ENCODE results near the gene ENOX2.
"Not testable (repeated sequence)": the region's sequence is repeated elsewhere in the genome, so short reads cannot be mapped to it uniquely, and the experiment has no call there.

ENOX2 gene

DNA sequence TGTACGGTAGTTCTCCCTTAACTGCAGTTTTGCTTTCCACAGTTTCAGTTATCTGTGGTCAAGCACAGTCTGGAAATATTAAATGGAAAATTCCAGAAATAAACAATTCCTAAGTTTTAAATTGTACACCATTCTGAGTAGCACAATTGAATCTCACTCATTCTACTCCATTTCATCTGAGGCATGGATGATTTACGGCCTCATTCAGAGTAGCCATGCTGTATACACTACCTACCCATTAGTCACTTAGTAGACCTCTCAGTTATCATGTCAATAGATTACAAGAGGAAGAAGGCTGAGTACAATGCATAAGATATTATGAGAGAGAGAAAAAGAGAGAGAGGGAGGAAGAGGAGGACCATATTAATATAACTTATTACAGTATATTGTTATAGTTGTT lies 77.5 kb downstream of the ENOX2 start:
- no peak for DNase-seq

DNA sequence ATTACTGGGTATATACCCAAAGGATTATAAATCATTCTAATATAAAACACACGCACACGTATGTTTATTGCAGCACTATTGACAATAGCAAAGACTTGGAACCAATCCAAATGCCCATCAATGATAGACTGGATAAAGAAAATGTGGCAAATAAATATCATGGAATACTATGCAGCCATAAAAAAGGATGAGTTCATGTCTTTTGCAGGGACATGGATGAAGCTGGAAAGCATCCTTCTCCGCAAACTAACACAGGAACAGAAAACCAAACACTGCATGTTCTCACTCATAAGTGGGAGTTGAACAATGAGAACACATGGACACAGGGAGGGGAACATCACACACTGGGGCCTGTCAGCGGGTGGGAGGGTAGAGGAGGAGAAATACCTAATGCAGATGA lies 83.6 kb downstream of the ENOX2 start:
- DNase-seq: not testable (repeated sequence)

- not testable (repeated sequence) for DNase-seq
Measured at GRCh38 chrX:130813932-130814331, 89.1 kb downstream of the ENOX2 start.

DNA sequence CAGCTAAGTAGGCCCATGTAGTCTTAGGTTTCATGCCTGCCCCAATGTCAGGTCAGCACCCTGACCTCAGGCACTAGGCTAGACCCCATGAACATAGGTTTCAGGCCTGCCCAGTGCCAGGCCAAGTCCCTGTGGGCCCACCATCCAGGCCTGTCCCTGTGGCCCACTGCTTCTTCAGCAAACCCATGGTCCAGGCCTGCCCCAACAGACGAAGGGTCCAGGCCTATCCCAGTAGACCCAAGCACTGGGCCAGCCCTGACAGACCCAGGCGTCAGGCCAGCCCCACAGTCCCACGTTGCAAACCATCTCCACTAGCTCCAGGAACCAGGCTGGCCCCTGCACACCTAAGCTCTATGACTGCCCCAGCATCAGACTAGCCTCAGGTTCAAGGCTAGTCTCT lies 92.4 kb downstream of the ENOX2 start:
- no peak for DNase-seq

DNA sequence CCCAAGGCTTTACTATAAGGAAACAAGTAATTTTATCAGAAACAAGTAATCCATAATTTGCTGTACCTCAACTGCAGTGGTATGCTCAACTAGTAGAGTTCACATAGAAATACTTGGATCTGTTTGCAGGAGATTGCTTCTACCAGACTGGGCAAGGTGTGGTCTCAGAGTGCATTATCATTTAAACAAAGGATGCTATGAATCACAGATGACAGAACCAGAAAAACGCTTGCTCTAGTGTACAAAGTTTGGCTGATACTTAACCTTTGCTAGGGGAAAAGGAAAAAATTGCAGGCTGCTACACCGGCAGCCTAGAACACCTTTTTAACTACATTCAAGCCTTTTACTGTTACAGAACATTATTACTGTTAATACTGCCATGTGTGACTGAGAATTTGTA lies 97.1 kb downstream of the ENOX2 start:
- DNase-seq: no peak

GRCh38 chrX:130803537-130803936 lies 99.5 kb downstream of the ENOX2 start:
- DNase-seq: no peak

DNA sequence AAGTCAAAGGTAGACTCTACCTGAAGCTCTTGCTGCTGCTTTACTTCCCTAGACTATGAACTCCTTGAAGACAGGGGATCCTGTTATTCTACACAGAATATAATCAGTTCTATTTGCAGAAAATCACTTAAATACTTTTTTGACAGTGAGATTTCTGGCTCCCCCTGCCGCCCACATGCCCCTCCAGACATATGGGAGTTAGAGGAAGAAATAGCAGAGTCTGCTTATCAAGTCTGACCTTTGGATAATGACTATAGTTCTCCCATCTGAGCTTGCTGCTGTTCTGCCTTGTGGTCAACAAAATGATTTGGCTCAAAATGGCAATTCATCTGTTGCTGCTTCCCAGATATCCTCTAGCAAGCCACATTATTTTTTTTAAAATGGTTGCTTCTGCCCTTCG lies 101.1 kb downstream of the ENOX2 start:
- DNase-seq: no peak

GRCh38 chrX:130799393-130799792 lies 103.6 kb downstream of the ENOX2 start:
- no peak for DNase-seq

- DNase-seq: no peak
Measured at GRCh38 chrX:130793975-130794374, 109.0 kb downstream of the ENOX2 start.

DNA sequence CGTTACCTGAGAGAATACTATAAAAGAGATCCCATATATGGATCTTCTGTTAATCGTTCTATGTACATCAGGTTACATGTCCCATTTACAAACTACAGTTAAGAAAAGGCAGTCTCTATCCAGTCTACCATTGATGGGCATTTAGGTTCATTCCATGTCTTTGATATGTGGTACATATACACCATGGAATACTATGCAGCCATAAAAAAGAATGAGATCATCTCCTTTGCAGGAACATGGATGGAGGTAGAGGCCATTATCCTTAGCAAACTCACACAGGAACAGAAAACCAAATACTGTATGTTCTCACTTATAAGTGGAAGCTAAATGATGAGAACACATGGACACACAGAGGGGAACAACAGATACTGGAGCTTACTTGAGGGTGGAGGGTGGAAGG lies 111.1 kb downstream of the ENOX2 start:
- DNase-seq: not testable (repeated sequence)

DNA sequence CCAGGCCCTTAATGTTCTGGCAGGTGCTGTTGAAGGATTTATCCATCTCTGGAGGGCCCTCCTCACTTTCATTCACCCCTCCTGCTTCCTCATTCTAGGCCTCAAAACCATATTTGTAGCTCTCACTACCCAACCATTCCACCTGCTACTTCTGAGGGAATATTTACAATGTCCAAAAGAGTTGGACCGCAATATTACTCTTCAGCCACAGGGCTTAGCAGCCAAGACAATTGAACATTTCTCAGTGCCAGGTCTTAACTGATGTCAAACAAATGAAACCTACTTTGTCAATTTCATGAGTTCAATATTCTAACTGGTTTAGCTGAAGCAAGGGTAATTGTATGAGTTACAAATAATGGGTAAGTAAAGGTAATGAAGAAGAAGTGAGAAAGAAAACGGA lies 113.2 kb downstream of the ENOX2 start:
- no peak for DNase-seq

DNA sequence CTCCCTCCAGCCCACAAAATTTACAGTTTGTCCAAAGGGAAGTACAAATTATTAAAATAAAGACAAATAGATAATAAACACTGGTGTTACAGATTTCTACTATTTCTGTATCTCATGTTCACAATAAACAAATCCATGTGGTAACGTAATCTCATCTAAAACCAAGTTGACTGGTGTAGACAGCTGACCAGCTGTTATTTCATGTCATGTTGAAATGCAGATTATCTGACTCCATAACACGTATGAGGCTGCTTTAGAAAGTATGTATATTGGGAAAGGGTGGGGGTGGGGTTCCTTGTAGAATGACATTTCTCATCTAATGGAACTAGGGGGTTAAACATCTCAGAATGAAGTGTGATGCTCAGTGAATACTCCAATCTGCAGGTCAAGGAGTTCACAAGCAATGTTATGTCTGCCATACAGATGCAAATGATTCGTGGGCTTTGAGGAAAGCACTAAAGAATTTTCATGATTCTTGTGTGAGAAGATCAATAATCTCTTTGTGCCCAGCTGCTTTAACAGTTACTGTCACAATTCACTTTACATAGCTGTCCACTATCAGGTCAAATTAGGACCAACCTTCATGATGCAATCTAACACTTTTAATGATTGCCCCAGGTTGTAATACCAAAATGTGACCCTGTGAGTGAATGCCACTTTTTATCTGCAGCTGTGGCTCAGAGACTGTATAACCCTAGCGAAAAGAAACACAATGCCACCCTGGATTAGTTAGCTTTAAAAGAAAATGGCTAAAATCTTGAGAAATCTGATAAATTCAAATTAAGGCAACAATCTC lies 114.0 kb downstream of the ENOX2 start:
- DNase-seq: no peak

DNA sequence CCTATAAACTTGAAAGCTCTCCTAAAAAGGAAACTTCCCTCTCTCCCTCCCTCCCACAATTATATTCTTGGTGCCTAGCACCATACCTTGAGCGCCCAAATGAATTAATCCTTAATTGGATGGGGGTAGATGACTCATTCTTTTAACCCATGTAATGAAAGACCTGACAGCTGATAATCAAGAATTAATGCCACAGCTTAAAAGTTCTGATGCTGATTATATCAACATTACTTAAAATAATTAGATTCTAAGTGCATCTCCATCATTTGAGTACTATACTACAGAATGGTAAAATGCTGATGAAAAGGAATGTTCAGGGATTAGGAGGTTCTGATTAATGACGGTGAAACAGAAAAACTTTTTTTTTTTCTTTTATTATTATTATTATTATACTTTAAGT lies 117.0 kb downstream of the ENOX2 start:
- DNase-seq: no peak

DNA sequence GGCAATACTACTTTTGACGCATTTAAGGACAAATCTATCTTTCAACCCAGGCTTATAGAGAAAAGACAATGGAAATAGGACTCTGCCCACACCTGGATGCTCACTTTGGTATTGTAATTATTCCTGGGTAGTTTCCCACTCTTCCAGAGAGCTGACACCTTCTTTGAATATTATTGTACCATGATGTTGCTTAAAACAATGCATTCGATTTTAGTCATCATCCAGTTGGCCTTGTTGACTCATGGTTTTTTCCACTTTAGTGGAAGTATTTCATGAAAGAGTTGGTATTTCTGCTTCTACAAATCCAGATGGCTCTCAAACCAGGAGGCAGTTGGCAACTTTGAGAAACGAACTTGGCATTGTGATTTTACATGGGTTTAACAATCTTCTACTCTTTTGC lies 124.2 kb downstream of the ENOX2 start:
- DNase-seq: no peak

DNA sequence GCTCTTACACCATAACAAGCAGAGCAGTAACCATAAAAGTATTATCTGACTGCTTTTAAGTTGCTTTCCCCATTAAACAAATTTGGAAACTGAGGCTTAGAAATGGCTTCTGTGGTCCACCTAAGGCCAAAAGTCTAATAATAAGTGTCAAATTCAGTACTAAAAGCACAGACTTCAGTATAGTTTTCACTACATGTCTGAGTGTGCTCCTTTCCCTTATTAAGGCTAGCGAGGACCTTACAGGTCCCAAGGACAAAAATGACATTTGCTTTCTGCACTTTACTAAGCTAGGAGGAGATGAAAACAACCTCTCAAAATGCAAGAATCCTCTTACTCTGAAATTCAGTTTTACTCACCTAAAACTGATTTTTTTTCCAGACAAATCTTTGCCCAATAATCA lies 127.2 kb downstream of the ENOX2 start:
- DNase-seq: no peak

- DNase-seq: no peak
Measured at GRCh38 chrX:130772776-130773143, 130.2 kb downstream of the ENOX2 start.

DNA sequence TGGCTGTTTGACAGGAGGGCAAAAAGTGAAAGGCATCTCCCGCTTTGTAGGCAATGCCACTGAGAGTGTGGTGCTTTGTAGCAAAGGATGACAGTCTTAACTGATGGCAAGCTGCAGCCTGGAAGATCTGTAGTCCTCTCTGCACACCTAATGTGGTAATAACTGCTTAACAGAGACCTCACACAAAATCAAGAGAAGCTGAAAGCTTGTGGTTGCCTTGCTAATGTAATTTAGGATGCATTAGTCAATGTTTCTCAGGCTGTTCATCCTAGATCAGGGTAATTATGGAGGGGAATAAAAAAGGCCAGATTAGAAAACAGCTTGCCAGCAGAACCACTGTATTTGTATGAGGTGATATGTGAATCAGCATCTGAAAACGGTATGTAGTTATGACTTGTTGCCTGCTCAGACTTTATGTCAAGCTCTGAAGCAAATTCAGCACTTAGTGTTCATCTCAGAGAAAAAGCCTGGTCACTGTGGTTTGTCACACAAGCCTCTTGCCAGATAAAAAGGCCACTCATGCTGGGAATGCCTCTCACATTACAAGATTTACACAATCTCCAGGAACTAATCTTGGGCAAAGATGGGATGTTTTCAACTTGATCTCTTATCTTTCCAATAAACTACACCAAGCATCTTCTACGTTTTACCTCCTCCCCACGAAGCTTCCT lies 130.8 kb downstream of the ENOX2 start:
- no peak for DNase-seq

DNA sequence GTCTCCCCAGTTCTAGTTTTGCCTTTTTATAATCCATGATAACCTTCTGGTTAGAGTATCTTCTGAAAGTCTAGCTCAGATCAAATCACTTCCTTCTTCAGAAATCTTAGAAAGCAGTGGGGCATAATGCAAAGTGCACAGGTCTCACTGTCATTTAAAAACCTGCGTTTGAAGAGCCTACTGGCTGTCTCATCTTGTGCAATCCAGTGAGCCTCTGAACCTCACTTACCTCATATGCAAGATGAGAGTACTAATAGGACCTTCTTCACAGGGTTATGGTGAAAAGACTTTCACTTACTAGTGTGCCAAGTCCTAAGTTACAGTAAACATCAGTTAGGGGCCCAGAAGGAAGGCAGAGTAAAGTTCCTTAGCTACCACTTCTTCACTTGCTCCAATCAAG lies 131.4 kb downstream of the ENOX2 start:
- no peak for DNase-seq

DNA sequence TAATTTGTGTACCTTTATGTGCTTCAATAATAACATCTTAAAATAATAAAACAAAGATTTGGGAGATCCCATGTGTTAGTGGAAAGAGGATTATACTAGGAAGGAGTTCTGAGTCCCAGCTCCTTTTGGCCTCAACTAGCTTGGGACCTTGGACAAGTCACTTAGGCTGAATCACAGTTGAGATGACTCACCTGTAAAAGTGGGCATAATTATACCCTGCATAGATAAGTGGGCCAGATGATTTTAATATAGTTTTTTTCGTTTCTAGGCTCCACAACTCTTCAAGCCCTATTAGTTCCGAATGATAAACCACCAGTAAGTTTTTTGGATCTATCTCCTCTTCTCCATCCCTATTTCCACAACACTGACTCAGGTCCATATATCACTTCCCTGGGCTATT lies 131.8 kb downstream of the ENOX2 start:
- no peak for DNase-seq

GRCh38 chrX:130770615-130771014 lies 132.4 kb downstream of the ENOX2 start:
- no peak for DNase-seq

DNA sequence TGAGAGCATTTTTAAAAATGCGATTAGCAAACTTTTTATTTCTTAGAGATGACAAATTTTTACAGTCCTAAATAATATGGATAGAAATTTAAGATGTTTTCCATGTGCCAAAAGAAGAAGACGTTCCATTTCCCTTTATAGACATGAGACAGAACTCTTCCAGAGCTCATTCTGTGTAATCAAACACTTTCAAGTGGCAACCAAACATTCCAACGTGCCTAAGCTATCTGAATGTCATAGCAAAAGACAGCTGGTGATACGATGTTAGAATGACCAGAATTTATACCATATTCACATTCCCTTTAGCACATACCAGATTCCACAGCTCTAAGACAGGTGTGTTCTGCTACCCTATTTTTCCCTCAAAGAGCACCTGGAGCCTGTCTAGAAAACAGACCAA lies 133.2 kb downstream of the ENOX2 start:
- DNase-seq: no peak

DNA sequence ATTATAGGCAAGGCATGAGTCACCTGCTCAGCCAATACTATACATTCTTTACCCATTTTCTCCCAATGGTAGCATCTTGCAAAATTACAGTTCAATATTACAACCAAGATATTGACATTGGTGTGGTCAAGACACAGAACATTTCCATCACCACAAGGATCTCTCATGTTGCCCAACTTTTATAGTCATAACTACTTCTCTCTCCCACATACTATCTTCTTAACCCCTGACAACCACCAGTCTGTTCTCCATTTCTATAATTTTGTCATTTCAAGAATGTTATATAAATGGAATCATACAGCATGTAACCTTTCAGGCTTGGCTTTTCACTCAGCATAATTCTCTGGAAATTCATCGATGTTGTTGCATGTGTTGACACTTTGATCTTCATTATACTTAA lies 144.9 kb downstream of the ENOX2 start:
- no peak for DNase-seq

- DNase-seq: no peak
Measured at GRCh38 chrX:130756233-130756632, 146.8 kb downstream of the ENOX2 start.

GRCh38 chrX:130754353-130754752 lies 148.7 kb downstream of the ENOX2 start:
- DNase-seq: no peak
